Mesenchymal stem cell (in vitro differentiated cells and primary cell): ENCODE measurements around the gene TP73.

Source experiments
- DNase-seq: peaks from one replicate; pipeline ENCODE4 v3.0.0-alpha.2; 2013
- H2AFZ ChIP-seq: one replicate; pipeline ENCODE4 v1.6.1; 2013; ENCODE audit warnings: low read depth, mild to moderate bottlenecking, control low read depth, inconsistent platforms, low read length, moderate library complexity
- H2AK5ac ChIP-seq: 2 replicates; pipeline ENCODE4 v1.6.1; 2013; ENCODE audit warnings: low read length, moderate library complexity, mild to moderate bottlenecking, inconsistent platforms; ENCODE audit not compliant: severe bottlenecking
- H2BK120ac ChIP-seq: one replicate; pipeline ENCODE4 v1.6.1; 2013; ENCODE audit warnings: low read depth, mild to moderate bottlenecking, inconsistent platforms, low read length, moderate library complexity
- H2BK12ac ChIP-seq, 2 experiments: one replicate each; pipeline ENCODE4 v1.6.1; 2013; ENCODE audit warnings: inconsistent platforms in 2 of 2, low read length in 2 of 2, mild to moderate bottlenecking in 2 of 2, moderate library complexity in 2 of 2, control low read depth in 1 of 2
- H2BK15ac ChIP-seq: one replicate; pipeline ENCODE4 v1.6.1; 2013; ENCODE audit warnings: mild to moderate bottlenecking, low read depth, inconsistent platforms; ENCODE audit not compliant: poor library complexity, severe bottlenecking
- H2BK5ac ChIP-seq: 2 replicates; pipeline ENCODE4 v1.6.1; 2013; ENCODE audit warnings: low read depth, mild to moderate bottlenecking, low read length, control low read depth, inconsistent platforms; ENCODE audit not compliant: poor library complexity, severe bottlenecking
- H3K14ac ChIP-seq, 2 experiments: one replicate each; pipeline ENCODE4 v1.6.1; 2013; ENCODE audit warnings: inconsistent platforms in 2 of 2, low read length in 2 of 2, control low read depth in 1 of 2, mild to moderate bottlenecking in 1 of 2, moderate library complexity in 1 of 2
- H3K18ac ChIP-seq, 2 experiments: one replicate each; pipeline ENCODE4 v1.6.1; 2013; ENCODE audit warnings: inconsistent platforms in 2 of 2, low read length in 2 of 2, control low read depth in 1 of 2, low read depth in 1 of 2, mild to moderate bottlenecking in 1 of 2
- H3K23ac ChIP-seq, 2 experiments: one replicate each; pipeline ENCODE4 v1.6.1; 2013; ENCODE audit warnings: inconsistent platforms in 2 of 2, low read length in 2 of 2, mild to moderate bottlenecking in 2 of 2, moderate library complexity in 2 of 2, control low read depth in 1 of 2
- H3K27ac ChIP-seq: 2 replicates; pipeline ENCODE4 v1.5.1; 2013; ENCODE audit warnings: mild to moderate bottlenecking, moderate library complexity, low read length, control low read depth, inconsistent platforms; ENCODE audit not compliant: poor library complexity, severe bottlenecking
- H3K27me3 ChIP-seq, 2 experiments: 2 replicates each; pipeline versions ENCODE4 v1.6.1 to v1.7.0; 2013; ENCODE audit warnings: low read length in 2 of 2, mild to moderate bottlenecking in 2 of 2, moderate library complexity in 2 of 2, control low read depth in 1 of 2, inconsistent platforms in 1 of 2; ENCODE audit not compliant: control insufficient read depth in 1 of 2, insufficient read depth in 1 of 2
- H3K36me3 ChIP-seq, 2 experiments: 2 replicates each; pipeline versions ENCODE4 v1.6.1 to v1.7.0; 2013; ENCODE audit warnings: low read length in 2 of 2, control low read depth in 1 of 2, inconsistent platforms in 1 of 2, low read depth in 1 of 2, mild to moderate bottlenecking in 1 of 2; ENCODE audit not compliant: insufficient read depth in 2 of 2, control insufficient read depth in 1 of 2
- H3K4ac ChIP-seq, 2 experiments: one replicate each; pipeline ENCODE4 v1.6.1; 2013; ENCODE audit warnings: inconsistent platforms in 2 of 2, low read length in 2 of 2, mild to moderate bottlenecking in 2 of 2, moderate library complexity in 2 of 2, control low read depth in 1 of 2, low read depth in 1 of 2
- H3K4me1 ChIP-seq: 2 replicates; pipeline ENCODE4 v1.6.1; 2013; ENCODE audit warnings: low read depth, low read length, control low read depth; ENCODE audit not compliant: control insufficient read depth, insufficient read depth
- H3K4me2 ChIP-seq: 2 replicates; pipeline ENCODE4 v1.6.1; 2013; ENCODE audit warnings: low read length, mild to moderate bottlenecking, inconsistent platforms; ENCODE audit not compliant: poor library complexity, severe bottlenecking
- H3K4me3 ChIP-seq, 2 experiments: 2 replicates each; pipeline versions ENCODE4 v1.5.1 to v1.7.0; 2013; ENCODE audit warnings: low read length in 2 of 2, mild to moderate bottlenecking in 2 of 2, control low read depth in 1 of 2, low read depth in 1 of 2; ENCODE audit not compliant: insufficient read depth in 1 of 2
- H3K79me1 ChIP-seq: replicated peaks from 2 replicates; pipeline ENCODE4 v1.6.1; 2013; ENCODE audit warnings: mild to moderate bottlenecking, control low read depth, low read length, inconsistent platforms; ENCODE audit not compliant: poor library complexity, severe bottlenecking
- H3K9ac ChIP-seq: 2 replicates; pipeline ENCODE4 v1.7.0; 2013; ENCODE audit warnings: mild to moderate bottlenecking, low read length, moderate library complexity
- H3K9me3 ChIP-seq: 2 replicates; pipeline ENCODE4 v1.7.0; 2013; ENCODE audit warnings: mild to moderate bottlenecking, low read length; ENCODE audit not compliant: control insufficient read depth
- H4K8ac ChIP-seq: one replicate; pipeline ENCODE4 v1.6.1; 2013; ENCODE audit warnings: inconsistent platforms, mild to moderate bottlenecking, low read length, moderate library complexity
- H4K91ac ChIP-seq: one replicate; pipeline ENCODE4 v1.6.1; 2013; ENCODE audit warnings: mild to moderate bottlenecking, low read length, inconsistent platforms
- WGBS: methylation state at CpG from one replicate; pipeline ENCODE4 v1.1.7; 2013; ENCODE audit warnings: mixed read lengths; 5-methylcytosine and 5-hydroxymethylcytosine counted together

TP73 gene

DNA sequence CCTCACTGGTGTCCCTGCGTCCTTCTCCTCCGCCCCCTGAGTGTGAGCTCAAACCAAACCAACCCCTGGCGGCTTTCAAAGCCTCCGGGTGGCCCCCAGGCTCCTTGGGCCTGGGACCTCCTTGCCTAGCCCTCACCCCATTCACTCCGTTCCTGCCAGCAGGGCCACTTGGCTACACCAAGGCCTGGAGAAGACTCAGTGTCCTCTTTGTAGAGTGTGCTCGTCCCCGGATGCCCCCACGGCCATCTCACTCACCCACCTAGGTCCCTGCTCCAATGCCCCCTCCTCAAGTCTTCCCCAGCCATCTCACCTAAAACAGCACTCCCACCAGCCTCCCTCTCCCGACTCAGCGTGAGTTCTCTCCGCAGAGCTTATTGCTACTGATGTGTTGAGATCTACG is 92.8 kb downstream of the TP73 start:
- H3K18ac ChIP-seq, result no peak overlapping the region
- no peak for DNase-seq
- no peak overlapping the region for H2BK12ac ChIP-seq
- H4K8ac ChIP-seq, result no peak overlapping the region
- no peak overlapping the region for H3K4me2 ChIP-seq
- no peak overlapping the region for H3K14ac ChIP-seq
- no peak overlapping the region for H2AK5ac ChIP-seq
- H3K4ac ChIP-seq, result no peak overlapping the region
- peaks cover 14 to 30% of the 10 kb centered on the region in 2 experiments for H3K36me3 ChIP-seq
- 96% methylated on average over 12 of the region's 12 CpGs for WGBS
- H2BK120ac ChIP-seq, result no peak overlapping the region
- H3K4me1 ChIP-seq, result peaks cover 29% of the 10 kb centered on the region
- no peak overlapping the region for H2AFZ ChIP-seq
- H2BK15ac ChIP-seq, result no peak overlapping the region
- H3K9me3 ChIP-seq, result no peaks in the 10 kb centered on the region
- no peak overlapping the region for H3K4me3 ChIP-seq
- H3K9ac ChIP-seq, result no peak overlapping the region
- H4K91ac ChIP-seq, result no peak overlapping the region
- peaks cover 3 to 4% of the 10 kb centered on the region in 2 experiments for H3K27me3 ChIP-seq
- no peak overlapping the region for H3K27ac ChIP-seq
- H3K79me1 ChIP-seq, result peaks cover 11% of the 10 kb centered on the region
- H2BK5ac ChIP-seq, result no peak overlapping the region
- no peak overlapping the region for H3K23ac ChIP-seq

DNA sequence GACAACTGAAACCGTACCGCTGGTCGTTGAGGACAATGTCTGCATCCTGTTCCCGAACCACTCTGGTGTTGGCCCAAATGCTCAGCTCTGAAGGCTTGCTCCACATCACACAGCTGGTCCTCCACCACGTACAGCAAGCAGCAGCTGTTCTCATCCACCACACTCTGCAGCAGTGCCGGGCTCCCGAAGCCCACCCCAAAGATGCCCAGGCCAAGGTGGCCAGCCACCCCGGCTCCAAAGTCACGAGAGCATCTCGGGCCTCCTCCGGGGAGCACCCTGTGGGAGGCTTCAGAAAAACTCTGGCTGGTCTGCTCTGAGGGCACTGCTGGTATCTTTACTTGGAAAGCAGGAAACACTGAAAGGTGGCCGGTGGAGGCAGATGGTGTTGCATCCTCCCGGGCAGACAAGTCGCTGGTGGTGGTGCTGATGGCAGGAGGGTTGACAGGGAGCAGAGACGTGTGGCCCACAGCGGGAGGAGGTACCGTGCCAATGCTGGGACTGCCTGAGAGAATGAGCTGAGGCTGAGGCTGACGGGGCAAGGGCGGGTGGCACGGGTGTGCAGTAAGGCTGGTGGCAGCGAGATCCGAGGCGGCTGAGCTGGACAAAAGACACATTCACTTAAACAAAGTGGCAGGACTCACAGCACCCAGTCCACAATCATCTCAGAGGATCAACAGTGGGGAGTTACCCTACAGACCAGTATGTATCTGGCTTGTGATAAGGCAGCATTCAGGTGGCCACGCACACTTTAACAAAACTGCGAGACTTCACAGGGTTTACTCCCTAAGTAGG is 93.5 kb downstream of the TP73 start:
- Histone ChIP-seq H3K9ac (no peak overlapping the region), H2BK120ac (no peak overlapping the region), H2AFZ (no peak overlapping the region), H3K27ac (no peak overlapping the region), H3K4me2 (peak overlapping the region; percentile 97), H2BK5ac (no peak overlapping the region), H3K27me3 (peaks cover 8 to 9% of the 10 kb centered on the region in 2 experiments), H3K18ac (no peak overlapping the region), H3K36me3 (peaks cover 12 to 26% of the 10 kb centered on the region in 2 experiments), H3K9me3 (no peaks in the 10 kb centered on the region), H4K8ac (no peak overlapping the region), H2BK12ac (no peak overlapping the region), H3K4ac (no peak overlapping the region), H2BK15ac (no peak overlapping the region), H3K23ac (peak overlapping the region in 1 of 2 experiments; percentile 62), H3K4me1 (peaks cover 29% of the 10 kb centered on the region), H4K91ac (no peak overlapping the region), H3K79me1 (peaks cover 10% of the 10 kb centered on the region), H3K14ac (no peak overlapping the region), H3K4me3 (peak overlapping the region in 1 of 2 experiments; percentile 85), H2AK5ac (no peak overlapping the region)
- 91% methylated on average over 25 of the region's 25 CpGs for WGBS
- peak; percentile 29 for DNase-seq

DNA sequence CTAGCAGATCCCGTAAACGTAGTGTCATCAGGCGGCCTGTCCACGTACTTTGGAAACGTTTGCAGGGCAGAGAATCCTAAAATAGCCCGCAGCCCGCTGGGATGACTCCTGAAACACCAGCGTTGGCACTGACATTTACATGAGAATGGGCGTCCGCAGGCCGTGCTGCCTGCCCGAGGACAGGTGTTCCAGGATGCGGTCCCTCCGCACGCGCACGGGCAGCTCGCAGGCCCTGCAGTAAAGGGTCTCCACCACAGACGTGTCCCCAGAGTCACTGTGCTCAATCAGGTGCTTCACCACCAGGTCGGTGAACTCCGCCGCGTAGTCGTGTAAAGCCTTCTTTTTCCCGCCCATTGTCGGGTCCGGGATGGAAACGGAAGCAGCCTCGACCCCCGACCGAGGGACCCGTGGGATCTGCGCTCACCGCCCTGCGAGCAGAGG is 94.1 kb downstream of the TP73 start:
- H3K9ac ChIP-seq, result peak overlapping the region; percentile 81
- peak overlapping the region; percentile 36 for H2AFZ ChIP-seq
- peak overlapping the region; percentile 78 for H4K8ac ChIP-seq
- peaks cover 12 to 21% of the 10 kb centered on the region in 2 experiments for H3K36me3 ChIP-seq
- H3K18ac ChIP-seq, result peak overlapping the region in 1 of 2 experiments; percentile 66
- peaks cover 14 to 16% of the 10 kb centered on the region in 2 experiments for H3K27me3 ChIP-seq
- no peak overlapping the region for H2BK15ac ChIP-seq
- no peak overlapping the region for H2BK12ac ChIP-seq
- no peak overlapping the region for H3K27ac ChIP-seq
- peak overlapping the region in 1 of 2 experiments; percentile 81 for H3K4ac ChIP-seq
- no peaks in the 10 kb centered on the region for H3K9me3 ChIP-seq
- DNase-seq, result no peak
- H3K4me3 ChIP-seq, result peak overlapping the region; percentile 79 to 85
- H2BK120ac ChIP-seq, result no peak overlapping the region
- H3K4me1 ChIP-seq, result peaks cover 29% of the 10 kb centered on the region
- peaks cover 10% of the 10 kb centered on the region for H3K79me1 ChIP-seq
- H3K14ac ChIP-seq, result peak overlapping the region in 1 of 2 experiments; percentile 70
- no peak overlapping the region for H2AK5ac ChIP-seq
- no peak overlapping the region for H2BK5ac ChIP-seq
- H3K4me2 ChIP-seq, result peak overlapping the region; percentile 97
- peak overlapping the region; percentile 9 for H4K91ac ChIP-seq
- H3K23ac ChIP-seq, result peak overlapping the region in 1 of 2 experiments; percentile 72
- WGBS, result 11% methylated on average over 35 of the region's 35 CpGs

DNA sequence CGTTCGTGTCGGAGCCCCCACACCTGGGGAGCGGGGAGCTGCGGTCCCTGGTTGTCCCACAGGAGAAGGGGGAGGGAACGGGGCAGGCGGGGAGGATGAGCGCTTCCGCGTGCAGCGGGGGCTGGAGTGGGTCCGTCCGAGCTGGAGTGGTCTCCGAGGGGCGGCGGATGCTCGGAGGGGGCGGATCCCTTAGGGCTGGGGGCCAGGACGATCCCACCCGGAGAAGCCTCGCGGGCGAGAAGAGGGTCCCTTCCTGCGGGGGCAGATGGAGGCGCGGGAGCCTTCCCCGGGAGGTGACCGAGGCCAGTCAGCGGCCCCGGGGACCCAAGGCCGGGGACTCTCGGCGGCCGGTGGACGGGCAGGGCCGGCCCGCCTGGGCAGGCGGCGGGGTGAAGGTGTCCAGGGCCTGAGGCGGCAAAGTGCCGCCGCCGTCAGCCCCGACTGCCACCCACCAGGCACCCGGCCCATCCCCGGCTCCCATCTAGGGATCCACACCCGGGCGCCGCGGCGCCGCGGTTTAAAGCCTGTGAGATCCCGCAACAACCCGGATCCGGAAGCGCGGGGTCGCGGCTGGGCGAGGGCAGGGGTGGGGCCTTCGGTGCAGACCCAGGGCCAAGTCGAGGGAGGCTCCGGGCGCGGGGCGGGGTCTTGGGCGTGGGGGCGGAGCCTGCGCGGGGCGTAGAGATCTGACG is 94.7 kb downstream of the TP73 start:
- Histone ChIP-seq H2AFZ (peak overlapping the region; percentile 36), H3K4ac (peak overlapping the region in 1 of 2 experiments; percentile 81), H3K18ac (peak overlapping the region in 1 of 2 experiments; percentile 66), H2AK5ac (no peak overlapping the region), H3K23ac (peak overlapping the region in 1 of 2 experiments; percentile 77), H3K4me3 (peak overlapping the region; percentile 79 to 85), H3K27me3 (peaks cover 16 to 18% of the 10 kb centered on the region in 2 experiments), H3K79me1 (peaks cover 10% of the 10 kb centered on the region), H4K8ac (peak overlapping the region; percentile 78), H3K36me3 (peaks cover 11 to 15% of the 10 kb centered on the region in 2 experiments), H3K9me3 (no peaks in the 10 kb centered on the region), H3K4me1 (peaks cover 29% of the 10 kb centered on the region), H3K4me2 (peak overlapping the region; percentile 97), H2BK15ac (no peak overlapping the region), H3K27ac (no peak overlapping the region), H2BK5ac (no peak overlapping the region), H2BK12ac (no peak overlapping the region), H3K14ac (peak overlapping the region in 1 of 2 experiments; percentile 70), H2BK120ac (no peak overlapping the region), H4K91ac (no peak overlapping the region), H3K9ac (peak overlapping the region; percentile 81)
- DNase-seq, result peak; percentile 73
- WGBS, result under 1% methylated on average over 49 of the region's 73 CpGs
